ENCODE measurements around the gene TPSD1.
A peak's percentile ranks its signal among the peaks of the same experiment; 100 is the strongest.
"Not testable (repeated sequence)": the region's sequence is repeated elsewhere in the genome, so short reads cannot be mapped to it uniquely, and the experiment has no call there.

The TPSD1 gene

DNA sequence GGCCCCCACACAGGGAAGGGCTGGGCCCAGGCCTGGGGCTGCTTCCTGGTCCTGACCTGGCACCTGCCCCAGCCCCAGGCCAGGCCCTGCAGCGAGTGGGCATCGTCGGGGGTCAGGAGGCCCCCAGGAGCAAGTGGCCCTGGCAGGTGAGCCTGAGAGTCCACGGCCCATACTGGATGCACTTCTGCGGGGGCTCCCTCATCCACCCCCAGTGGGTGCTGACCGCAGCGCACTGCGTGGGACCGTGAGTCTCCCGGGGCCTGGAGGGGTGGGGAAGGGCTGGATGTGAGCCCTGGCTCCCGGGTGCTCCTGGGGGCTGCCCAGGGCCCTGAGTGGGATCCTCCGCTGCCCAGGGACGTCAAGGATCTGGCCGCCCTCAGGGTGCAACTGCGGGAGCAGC, 14.8 kb upstream of the TPSD1 start:
- not testable (repeated sequence) for DNase-seq

DNA sequence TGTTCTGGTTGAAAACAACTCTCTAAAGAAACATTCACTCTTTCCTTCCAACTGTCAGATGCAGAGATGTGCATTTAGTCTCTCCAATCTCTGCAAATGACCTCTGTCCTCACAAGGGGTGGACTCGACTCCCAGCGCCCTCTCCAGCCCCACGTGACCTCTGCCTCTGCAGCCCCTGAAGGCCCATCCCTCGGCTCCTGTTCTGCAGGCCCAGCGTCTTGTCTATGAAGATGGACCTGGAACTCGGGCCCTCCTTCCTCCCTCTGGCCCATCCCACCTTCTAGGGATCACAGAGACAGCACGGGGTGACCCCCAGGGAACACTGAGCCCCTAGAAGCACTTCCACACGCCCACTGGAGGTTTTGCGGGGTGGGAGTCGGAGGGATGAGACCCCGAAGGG, 12.5 kb upstream of the TPSD1 start:
- not testable (repeated sequence) for DNase-seq

DNA sequence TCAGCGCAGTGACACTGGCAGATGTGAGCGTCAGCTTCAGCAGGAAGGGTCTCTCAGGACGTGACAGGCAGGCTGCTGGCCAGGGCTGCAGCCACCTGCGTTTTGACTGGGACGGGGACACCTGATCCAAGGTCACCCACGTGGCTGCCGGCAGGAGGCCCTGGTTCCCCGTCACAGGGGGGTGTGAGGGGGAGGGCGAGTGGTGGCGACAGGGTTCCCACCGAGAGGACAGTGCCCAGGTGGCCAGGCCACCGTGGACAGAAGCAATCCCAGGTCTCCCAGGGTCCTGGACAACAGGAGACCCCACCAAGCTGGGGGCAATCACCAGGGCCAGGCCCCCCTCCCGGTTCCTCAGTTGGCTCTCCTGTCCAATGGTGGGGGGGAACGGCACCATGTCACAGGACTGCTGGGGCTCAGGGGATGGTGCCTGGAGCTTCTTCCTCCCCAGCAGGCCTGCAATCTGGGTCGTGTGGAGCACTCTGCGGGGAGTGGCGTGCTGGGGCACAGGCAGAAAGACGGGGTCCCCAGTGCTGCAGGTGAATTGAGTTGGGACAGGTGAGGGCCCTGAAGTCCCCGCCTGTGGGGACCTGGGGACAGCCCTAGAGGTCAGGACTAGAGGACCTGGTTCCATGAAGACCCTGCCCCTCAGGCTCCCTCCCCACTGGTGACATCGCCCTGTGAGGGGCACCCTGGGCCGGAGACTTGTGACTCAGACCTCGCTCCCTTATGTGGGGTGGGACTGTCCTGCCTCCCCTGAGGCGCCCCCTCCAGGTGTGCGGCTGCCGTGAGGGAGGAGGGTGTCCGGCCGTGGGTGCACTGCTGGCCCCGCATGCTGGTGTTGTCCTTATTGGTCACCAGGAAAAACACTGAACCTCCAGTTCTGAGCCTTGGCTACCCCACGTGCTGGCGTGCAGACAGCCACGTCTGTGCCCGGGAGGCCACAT, 11.7 kb upstream of the TPSD1 start:
- not testable (repeated sequence) for DNase-seq

DNA sequence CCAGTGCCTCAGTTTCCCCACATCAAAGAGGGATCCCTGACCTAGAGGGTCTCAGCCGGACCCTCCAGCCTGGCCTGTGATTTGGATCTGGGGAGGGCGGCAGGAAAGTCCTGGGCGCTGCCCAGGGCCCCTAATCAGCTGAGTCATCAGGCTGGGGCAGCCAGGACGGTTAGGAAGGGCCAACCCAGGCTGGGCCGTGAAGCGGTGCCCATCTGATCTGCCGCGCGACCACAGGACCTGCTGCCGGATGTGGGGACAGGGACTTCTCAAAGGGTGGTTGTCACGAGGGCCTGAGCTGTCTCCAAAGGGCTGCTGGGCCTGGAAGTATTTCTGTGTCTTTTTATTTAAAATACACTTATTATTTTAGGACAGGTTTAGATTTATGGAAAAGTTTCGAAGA, 11.0 kb upstream of the TPSD1 start:
- peak; percentile 11 to 39 for DNase-seq

DNA sequence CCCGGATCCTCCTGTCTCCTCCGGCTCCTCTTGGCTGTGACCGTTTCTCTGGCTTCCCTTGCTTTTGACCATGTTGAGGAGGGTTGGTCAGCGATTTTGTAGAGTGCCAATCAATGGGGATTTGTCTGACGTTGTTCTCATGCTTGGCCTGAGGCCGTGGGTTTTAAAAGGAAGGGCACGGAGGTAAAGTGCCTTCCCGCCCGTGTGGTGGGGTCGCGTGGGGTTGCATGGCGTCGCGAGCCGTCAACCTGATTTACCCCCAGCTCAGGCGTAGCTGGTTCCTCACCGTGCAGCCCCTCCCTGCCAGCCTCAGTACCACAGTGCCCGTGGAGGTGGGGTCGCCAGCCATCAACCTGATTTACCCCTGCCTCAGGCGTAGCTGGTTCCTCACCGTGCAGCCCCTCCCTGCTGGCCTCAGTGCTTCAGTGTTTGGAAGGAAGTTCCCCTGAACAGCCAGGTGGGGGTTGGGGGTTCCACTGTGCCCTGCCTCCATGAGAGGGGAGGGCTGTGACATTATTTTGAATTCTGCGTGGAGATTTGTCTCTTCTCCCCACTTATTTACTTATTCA, 10.3 kb upstream of the TPSD1 start:
- DNase-seq, result no peak

DNA sequence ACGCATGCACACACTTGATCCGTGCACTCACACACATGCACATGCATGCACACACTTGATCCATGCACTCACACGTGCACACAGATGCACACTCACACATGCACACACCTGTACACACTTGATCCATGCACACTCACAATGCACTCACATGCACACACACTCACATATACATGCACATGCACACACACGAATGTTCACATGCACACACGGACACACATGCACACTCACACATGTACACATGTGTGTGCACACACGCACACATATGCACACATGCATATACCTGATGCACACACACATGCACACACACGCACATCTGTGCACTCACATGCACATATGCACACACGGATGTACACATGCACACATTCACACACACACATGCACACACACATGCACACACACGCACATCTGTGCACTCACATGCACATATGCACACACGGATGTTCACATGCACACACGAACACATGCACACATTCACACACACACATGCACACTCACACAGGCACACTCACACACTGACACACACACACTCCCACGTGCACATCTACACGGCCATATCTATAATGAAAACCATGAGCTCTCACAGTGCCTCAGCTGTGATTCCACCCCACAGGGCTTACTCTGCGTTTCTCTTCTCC, 7.8 kb upstream of the TPSD1 start:
- not testable (repeated sequence) for DNase-seq

DNA sequence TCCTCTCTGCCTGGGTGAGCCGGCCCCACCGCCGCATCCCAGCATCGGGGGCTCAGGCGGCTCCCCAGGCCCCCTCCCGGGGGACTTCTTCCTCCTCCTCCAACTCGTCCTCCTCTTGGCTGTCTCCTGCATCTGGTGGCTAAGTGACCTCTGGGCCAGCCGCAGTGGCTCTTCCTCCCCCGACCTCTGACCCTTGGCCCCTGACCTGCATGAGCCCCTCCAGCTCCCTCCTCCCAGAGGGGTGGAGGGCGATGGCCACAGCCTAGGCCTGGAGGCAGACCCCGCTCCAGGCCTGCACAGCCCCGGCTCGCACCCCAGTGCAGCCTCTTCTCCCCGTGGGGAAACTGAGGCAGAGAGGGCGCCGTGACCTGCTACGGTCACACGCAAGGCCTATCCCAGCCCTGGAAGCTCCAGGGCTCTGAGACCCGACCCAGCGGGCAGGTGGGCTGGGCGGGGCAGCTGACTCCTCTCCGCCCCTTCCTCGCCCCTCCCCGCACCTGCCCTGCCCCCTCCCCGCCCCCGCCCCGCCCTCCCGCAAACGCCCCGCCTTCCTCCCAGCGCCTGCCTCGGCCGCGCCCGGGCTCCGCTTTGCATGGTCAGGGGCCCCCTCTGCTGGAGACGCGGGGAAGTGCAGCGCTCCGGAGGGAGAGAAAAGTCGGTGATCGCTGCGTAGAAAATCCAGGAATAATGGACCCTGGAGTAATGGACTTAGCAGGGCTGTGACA, 6.7 kb upstream of the TPSD1 start:
- DNase-seq, result not testable (repeated sequence)

GRCh38 chr16:1253701-1254364, 2.0 kb upstream of the TPSD1 start:
- not testable (repeated sequence) for DNase-seq

DNA sequence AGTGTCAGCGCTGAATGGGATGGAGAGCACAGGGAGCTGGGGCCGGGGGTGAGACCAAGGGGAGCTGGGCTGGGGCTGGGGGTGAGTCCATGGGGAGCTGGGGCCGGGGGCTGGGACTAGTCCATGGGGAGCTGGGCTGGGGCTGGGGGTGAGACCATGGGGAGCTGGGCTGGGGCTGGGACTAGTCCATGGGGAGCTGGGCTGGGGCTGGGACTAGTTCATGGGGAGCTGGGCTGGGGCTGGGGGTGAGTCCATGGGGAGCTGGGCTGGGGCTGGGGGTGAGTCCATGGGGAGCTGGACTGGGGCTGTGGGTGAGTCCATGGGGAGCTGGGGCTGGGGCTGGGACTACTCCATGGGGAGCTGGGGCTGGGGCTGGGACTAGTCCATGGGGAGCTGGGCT, 1.0 kb upstream of the TPSD1 start:
- DNase-seq, result not testable (repeated sequence)

GRCh38 chr16:1256296-1256873, 516 bp downstream of the TPSD1 start:
- DNase-seq, result not testable (repeated sequence)

DNA sequence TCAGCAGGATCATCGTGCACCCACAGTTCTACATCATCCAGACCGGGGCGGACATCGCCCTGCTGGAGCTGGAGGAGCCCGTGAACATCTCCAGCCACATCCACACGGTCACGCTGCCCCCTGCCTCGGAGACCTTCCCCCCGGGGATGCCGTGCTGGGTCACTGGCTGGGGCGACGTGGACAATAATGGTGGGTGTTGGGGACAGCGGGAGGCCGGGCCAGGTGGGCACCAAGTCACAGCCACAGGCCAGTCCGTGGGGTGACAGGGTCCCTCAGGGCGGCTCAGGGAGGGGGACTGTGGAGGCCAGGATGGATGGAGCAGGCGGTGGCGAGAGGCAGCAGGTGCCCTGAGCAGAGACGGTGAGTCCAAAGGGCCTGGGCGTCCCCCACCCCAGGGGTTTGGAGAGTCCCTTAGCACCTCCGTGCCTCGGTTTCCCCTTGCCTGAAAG, 1.0 kb downstream of the TPSD1 start:
- no peak for DNase-seq

DNA sequence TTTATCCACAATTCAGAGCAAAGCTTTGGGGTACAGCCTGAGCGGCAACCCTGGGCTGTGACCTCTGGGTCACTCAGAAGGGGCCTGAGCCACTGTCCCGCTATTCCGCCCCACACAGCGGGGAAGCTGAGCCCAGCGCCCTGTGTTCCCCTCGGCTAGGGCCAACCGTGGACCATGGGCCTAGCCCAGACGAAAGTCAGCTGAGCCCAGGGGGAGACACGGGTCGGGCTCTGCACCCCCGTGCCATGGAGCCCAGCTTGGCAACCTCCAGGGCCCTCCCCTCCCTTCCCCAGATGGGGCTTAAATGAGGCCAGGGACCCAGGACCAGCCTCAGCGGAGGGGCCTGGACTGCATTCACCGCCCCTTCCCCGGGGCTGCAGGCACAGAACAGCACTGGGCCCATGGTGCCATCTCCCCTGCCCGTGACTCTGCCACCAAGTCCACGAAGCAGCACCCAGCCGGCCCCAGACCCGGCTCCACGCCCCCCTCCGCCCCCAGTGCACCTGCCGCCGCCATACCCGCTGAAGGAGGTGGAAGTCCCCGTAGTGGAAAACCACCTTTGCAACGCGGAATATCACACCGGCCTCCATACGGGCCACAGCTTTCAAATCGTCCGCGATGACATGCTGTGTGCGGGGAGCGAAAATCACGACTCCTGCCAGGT, 1.8 kb downstream of the TPSD1 start:
- no peak for DNase-seq

DNA sequence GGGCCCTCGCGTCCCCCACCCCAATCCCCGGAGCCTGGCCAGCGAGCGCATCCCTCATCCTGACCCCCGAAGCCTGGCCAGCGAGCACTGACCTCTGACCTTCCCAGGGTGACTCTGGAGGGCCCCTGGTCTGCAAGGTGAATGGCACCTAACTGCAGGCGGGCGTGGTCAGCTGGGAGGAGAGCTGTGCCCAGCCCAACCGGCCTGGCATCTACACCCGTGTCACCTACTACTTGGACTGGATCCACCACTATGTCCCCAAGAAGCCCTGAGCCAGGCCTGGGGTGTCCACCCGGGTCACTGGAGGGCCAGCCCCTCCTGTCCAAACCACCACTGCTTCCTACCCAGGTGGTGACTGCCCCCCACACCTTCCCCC, 2.3 kb downstream of the TPSD1 start:
- no peak for DNase-seq

GRCh38 chr16:1258906-1259759, 3.3 kb downstream of the TPSD1 start:
- no peak for DNase-seq

DNA sequence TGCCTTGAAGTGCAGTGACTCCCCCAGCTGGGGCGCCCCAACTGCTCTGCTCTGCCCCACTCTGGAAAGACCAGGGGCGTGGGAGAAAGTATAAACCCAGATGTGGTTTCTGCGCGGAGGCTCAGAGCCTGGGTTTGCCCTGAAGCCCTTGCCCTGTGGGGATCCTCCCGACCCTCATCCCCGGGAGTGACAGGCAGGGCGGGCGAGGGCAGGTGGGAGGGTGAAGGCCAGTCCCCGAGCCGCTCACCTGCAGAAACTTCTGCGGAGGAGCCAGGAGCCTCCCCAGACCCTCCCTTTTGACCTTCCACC, 3.8 kb downstream of the TPSD1 start:
- no peak for DNase-seq

DNA sequence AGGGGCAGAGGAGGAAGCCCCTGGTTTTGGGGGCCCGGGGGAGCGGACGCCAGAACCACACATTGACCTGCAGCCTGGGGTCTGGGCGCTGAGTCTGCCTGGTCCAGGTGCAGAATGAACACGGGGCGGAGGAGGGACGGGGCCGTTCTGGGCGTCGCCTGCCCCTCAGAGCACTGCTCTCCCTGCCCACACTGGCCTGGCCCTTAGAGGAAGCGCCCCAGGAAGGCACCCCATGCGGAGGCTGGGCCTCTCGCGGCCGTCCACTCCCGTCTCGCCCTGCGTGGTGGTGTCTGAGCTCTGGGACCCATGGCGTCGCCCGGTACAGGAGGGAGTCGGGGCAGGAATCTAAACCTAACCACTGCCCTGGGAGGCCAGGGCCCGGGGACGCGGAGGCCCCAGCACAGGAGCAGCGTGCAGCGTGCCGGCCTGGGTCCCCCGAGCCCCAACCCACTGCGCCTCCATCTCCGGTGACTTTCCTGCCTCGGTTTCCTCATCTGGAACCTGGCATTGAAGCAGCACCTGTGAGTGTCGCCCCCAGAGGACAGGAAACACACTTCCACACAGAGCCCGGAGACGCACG, 4.3 kb downstream of the TPSD1 start:
- DNase-seq, result no peak

DNA sequence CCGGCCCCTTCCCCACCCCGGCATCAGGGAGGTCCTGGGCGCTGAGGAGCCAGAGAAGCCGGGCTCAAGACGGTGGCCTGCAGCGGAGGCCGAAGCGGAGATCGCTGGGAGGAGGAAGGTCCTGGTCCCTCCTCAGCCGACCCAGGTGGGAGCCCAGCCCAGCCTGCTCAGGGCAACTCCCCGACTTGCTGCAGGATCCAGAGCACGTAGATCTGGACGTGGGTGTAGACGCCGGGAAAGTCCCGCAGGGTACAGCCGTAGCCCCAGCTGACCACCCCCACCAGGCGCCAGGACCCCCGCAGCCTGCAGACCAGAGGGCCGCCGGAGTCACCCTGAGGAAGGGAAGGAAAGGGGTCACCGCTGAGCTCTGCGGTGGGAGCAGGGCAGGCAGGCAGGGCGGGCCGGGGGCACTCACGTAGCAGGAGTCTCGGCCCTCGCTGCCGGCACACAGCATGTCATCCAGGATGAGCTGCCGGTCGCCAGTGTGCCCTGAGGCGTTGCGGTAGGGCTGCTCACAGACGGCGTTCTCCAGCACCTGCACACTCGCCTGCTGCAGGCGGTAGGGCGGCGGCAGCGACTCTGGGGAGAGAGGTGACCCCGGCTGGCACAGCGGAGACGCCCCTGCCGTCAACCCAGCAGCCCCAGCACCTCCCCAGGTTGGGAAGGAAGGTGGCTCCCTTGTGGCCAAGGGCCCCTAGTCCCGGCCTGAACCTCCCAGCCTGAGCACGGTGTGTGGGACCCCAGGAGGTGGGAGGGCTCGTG, 5.4 kb downstream of the TPSD1 start:
- DNase-seq, result no peak

DNA sequence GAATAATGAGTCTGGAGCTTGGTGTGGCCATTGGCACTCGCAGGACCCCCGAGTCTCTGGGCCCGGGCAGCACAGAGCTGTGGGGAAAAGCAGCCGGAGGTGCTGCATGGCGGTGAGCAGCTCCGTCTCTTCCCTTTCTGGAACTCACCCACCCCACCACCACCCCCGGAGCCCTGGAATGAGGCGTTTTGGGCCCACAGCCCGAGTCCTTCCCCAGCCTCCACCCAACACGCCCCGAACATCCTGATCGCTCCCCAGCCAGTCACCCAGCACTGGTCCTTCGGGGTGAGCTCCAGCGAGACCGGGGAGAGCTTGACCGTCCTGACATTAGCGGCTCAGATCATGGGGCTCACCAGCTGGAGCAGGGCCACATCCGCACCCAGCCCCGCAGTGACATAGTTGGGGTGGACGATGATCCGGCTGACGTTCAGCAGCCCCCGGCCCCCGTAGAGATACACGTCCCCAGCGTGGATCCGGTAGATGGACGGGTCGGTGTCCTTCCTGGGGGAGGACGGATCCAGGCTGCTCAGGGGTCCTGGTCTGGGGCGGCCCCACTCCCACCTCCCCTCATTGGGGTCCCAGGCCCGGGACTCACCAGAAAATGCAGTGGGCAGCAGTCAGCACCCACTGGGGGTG, 6.5 kb downstream of the TPSD1 start:
- no peak for DNase-seq

DNA sequence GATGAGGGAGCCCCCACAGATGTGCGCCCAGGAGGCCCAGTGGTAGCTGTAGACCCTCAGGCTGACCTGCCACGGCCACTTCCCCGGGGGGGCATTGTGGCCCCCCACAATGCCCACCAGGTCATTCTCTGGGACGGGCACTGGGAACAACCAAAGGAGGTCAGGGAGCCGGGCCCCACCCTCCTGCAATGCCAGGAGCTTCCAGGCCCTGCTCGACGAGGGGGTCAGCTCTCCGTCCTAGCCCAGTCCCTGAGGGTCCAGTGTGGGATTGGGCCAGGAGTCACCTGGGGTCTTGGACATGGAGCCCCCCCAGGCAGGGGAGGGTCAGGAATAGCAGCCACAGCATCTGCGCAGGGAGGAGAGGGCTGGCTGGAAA, 7.0 kb downstream of the TPSD1 start:
- no peak for DNase-seq

Measured in inflammatory macrophage (primary cell).